ENCODE measurements around the gene KCNQ5.
"Not testable (repeated sequence)": the region's sequence is repeated elsewhere in the genome, so short reads cannot be mapped to it uniquely, and the experiment has no call there.

Gene KCNQ5

GRCh38 chr6:72966628-72967280 lies 344.9 kb downstream of the KCNQ5 start:
- no peak for DNase-seq

- DNase-seq = no peak
Observed at GRCh38 chr6:72967329-72967728, 345.5 kb downstream of the KCNQ5 start.

- DNase-seq = no peak
Observed at GRCh38 chr6:72968704-72969103, 346.8 kb downstream of the KCNQ5 start.

DNA sequence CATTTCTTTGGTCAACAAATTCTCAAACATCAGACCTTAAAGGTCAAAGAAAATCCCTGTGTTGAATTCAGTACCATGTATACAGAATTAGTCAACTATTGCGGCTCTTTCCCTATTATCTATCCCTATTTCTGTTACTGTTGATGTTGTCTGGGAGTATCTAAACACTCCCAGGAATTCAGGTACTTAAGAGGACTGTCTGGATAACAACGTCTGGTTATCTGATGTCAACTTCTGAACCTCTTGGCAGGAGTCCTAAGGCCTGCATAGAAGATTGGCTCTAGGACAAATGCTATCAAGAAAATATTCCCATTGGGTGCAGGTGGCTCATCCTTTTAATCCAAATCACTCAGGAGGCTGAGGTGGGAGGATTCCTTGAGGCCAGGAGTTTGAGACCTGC lies 347.8 kb downstream of the KCNQ5 start:
- DNase-seq = no peak

DNA sequence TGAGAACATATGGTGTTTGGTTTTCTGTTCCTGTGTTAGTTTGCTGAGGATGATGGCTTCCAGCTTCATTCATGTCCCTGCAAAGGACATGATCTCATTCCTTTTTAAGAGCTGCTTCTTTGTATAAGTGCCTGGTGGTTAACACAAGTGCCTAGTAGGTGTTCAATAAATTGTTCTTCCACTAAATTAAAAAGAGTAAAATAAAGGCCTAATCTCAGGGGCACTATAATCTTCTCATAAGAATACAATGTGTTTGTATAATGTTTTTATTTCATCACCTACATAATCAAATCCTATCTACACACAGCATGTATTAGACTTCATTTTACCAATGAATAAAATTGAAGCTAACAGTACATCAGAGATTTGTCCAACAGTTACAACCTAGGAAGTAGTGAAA lies 350.7 kb downstream of the KCNQ5 start:
- no peak for DNase-seq

DNA sequence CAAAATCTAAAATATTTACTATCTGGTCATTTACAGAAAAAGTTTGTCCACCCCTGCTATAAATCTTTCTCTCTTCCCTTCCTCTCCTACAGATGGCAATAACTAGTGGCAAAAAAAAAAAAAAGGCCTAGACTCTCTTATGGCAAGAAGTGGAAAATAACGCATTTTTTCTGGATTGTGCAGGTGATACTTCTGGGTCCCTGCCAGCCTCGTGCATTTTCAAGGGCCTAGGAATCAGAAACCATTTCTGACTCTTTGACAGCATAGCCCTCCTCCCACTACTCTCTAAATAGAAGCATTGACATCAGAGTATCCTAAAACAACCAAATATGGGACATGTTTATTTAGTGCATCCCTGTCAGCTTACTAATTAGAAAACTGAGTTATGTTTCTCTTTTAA lies 352.4 kb downstream of the KCNQ5 start:
- DNase-seq = no peak

DNA sequence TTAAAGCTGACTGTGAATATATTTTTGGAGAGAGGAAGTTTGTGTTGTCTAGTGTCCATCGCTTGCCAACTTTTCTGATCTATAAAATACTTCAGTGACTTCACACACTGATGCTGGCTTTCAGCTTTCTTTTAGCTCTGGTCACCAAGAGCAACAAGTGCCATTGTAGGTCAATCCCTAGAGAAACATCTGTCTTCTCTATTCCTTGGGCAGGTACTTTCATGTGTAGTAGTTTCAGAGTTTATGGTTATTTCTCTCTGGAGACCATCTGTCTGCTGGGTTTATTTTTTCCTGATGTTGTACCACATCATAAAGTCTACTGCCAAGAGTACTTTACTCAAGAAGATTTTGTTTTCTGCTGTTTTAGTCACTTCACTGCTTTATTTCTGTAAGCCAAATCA lies 353.5 kb downstream of the KCNQ5 start:
- DNase-seq = no peak

DNA sequence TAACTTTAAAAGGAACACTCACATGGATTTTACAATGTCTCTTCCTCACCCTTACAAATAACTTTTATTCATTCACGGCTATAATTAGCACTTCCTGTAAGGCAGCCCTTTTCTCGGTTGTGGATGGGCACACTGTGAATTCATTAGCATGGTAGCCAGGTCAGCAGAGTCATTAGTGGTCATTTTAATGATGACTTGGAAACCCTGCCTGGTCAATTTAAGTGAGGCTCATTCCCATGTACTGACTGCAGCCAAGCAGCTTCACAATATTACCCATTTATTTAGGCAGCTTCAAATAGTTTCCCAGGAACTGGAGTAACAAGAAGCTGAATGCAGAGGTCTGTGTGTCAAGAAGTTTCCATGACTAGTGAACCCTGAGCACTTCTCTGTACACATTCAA lies 354.6 kb downstream of the KCNQ5 start:
- no peak for DNase-seq

GRCh38 chr6:72977114-72977513 lies 355.2 kb downstream of the KCNQ5 start:
- DNase-seq = no peak

DNA sequence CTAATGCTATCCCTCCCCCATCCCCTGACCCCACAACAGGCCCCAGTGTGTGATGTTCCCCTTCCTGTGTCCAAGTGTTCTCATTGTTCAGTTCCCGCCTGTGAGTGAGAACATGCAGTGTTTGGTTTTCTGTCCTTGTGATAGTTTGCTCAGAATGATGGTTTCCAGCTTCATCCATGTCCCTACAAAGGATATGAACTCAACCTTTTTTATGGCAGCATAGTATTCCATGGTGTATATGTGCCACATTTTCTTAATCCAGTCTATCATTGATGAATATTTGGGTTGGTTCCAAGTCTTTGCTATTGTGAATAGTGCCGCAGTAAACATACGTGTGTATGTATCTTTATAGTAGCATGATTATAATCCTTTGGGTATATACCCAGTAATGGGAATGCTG lies 356.9 kb downstream of the KCNQ5 start:
- DNase-seq = not testable (repeated sequence)

GRCh38 chr6:72984189-72984831 lies 362.4 kb downstream of the KCNQ5 start:
- not testable (repeated sequence) for DNase-seq

GRCh38 chr6:72984981-72985665 lies 363.3 kb downstream of the KCNQ5 start:
- DNase-seq = no peak

DNA sequence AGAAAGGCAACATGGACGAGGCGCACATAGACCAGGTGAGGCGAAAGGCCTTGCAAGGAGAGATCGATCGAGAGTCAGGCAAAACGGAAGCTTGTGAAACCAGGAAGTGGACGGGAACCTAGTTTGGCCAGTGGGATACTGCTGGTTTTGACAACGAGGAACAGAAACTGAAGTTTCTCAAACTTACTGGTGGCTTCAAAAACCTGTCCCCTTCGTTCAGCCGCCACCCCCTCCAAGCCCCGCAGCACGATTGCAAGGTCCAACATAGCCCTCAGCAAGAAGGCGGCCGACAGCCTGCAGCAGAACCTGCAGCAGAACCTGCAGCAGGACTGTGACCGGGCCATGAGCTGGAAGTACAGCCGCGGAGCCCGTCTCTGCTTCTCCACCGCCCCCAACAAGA lies 365.4 kb downstream of the KCNQ5 start:
- DNase-seq = no peak

- no peak for DNase-seq
Observed at GRCh38 chr6:72999995-73000394, 378.1 kb downstream of the KCNQ5 start.

DNA sequence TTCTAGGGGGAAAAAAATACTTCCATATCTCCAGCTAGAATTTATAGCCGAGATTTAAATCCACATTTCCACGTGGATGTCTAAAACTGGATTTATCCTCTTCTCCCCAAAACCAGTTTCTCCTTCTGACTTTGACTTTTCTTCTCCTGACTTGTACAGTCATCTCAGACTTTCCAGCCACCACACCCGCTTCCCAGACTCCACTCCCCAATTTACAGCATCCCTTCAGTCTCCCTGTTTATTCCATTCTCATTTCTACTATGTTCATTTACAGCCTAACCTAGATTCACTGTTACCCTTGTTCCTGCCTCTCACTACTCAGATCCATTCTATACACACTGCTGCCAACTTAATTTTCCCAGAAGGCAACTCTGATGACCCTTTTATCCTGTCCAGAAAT lies 378.6 kb downstream of the KCNQ5 start:
- DNase-seq = no peak

DNA sequence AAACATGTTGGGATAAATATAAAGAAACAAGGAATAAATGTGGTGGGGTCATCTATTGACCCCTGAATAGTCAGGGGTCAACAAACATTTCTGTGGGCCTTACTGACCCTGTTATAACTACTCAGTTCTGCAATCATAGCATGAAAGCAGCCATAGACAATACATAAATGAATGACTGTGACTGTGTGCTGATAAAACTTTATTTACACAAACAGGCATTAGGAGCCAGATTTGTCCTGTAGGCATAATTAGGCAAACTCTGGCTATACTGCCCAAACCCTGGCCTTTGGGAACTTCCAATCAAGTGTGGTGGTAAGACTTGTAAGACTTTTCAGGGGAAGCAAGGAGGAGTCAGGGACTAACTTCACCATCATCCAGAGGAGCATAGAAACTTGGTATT lies 380.7 kb downstream of the KCNQ5 start:
- DNase-seq = no peak

- DNase-seq = no peak
Observed at GRCh38 chr6:73003302-73003701, 381.4 kb downstream of the KCNQ5 start.

GRCh38 chr6:73004231-73004630 lies 382.4 kb downstream of the KCNQ5 start:
- no peak for DNase-seq

- no peak for DNase-seq
Observed at GRCh38 chr6:73004861-73005260, 383.0 kb downstream of the KCNQ5 start.

DNA sequence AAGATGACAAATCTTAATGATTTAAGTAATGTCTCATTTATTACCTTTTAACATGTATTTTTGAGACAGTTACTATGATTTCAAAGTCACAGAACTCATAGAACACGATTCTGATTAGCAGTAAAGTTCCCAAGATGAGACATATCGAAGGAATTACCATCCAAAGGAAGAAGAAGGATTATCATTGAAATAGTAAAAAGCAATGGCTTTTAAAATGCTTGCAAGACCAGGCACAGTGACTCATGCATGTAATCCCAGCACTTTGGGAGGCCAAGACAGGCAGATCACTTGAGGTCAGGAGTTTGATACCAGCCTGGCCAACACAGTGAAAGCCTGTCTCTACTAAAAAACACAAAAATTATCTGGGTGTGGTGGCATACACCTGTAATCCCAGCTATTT lies 384.3 kb downstream of the KCNQ5 start:
- DNase-seq = no peak

DNA sequence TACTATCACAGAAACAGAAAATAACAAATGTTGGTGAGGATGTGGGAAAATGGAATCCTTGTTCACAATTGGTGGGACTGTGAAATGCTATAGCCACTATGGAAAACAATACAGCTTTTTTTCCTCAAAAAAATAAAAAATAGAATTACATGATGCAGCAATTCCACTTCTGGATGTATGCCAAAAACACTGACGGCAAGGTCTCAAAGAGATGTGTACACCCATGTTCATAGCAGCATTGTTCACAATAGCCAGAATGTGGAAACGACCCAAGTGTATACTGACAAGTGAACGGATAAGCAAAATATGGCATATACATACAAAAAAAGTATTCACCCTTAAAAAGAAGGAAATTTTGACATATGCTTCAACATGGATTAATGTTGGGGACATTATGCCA lies 390.1 kb downstream of the KCNQ5 start:
- DNase-seq = no peak

DNA sequence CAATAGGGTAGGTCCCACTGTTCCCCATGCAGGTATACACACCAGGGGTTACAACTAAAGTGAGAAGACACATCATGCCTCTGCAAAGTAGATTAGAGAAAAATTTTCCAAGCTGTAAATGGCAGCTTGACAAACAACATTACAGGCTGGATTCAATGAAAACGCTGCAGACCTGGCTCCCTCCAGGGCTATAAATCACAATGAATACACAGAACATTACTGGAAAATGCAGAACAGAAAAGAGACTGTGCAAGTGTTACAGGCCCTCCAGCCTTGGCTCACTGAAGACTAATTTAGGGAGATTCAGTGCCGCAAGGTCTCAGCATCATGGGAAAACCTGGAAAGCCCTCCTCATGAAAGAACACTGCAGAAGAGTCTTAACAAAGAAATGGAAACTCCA lies 395.6 kb downstream of the KCNQ5 start:
- DNase-seq = no peak

DNA sequence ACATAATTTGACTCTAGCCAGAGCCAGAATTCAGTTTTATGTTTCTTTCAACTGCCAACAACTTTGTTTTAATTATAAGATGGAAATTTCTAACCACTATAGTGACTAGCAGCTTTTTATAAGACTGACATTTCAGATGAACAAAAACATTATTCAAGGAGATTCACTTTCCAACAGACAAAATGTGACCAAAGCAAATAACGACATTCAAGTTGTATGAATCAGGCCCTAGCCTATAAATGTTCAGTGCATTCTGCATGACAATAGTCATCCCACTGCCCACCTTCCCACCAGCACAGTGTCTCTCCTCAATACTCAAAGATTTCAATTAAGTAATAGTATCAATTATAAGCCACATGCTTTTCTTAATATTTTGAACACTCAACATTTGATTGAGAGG lies 402.7 kb downstream of the KCNQ5 start:
- DNase-seq = no peak

GRCh38 chr6:73027691-73028090 lies 405.8 kb downstream of the KCNQ5 start:
- no peak for DNase-seq
